Epithelial cell of esophagus (primary cell): ENCODE measurements around the gene TMEM271.
"Not testable (repeated sequence)": the region's sequence is repeated elsewhere in the genome, so short reads cannot be mapped to it uniquely, and the experiment has no call there.

Source experiments
- DNase-seq: peaks from one replicate; pipeline ENCODE4 v3.0.0; 2010; ENCODE audit warnings: low read depth
- H3K4me3 ChIP-seq: 2 replicates; pipeline ENCODE4 v1.5.1; 2011; ENCODE audit warnings: mild to moderate bottlenecking, low read length, control low read depth
- CTCF ChIP-seq: IDR thresholded peaks from 2 replicates; pipeline ENCODE4 v1.5.1; 2011; ENCODE audit warnings: low read depth, mild to moderate bottlenecking, low read length, control low read depth, inconsistent platforms; ENCODE audit not compliant: insufficient read depth; ENCODE audit errors: missing control alignments

Gene TMEM271

GRCh38 chr4:555566-556275 lies 20.4 kb downstream of the TMEM271 start:
- peak; percentile 4 for DNase-seq
- H3K4me3 ChIP-seq: no peak overlapping the region
- TF ChIP-seq CTCF: no peak

GRCh38 chr4:554793-555320 lies 21.2 kb downstream of the TMEM271 start:
- not testable (repeated sequence) for H3K4me3 ChIP-seq, DNase-seq

GRCh38 chr4:552019-552418 lies 24.1 kb downstream of the TMEM271 start:
- DNase-seq: no peak
- H3K4me3 ChIP-seq: no peak overlapping the region
- no peak for TF ChIP-seq CTCF

- not testable (repeated sequence) for H3K4me3 ChIP-seq, DNase-seq
These were observed 25.8 kb downstream of the TMEM271 start for GRCh38 chr4:550268-550667.

- no peak for DNase-seq
- no peak for TF ChIP-seq CTCF
- H3K4me3 ChIP-seq: no peak overlapping the region
These were observed 27.1 kb downstream of the TMEM271 start for GRCh38 chr4:548976-549375.

GRCh38 chr4:545612-546011 lies 30.5 kb downstream of the TMEM271 start:
- H3K4me3 ChIP-seq: no peak overlapping the region
- no peak for TF ChIP-seq CTCF
- no peak for DNase-seq

- no peak for DNase-seq
- H3K4me3 ChIP-seq: no peak overlapping the region
- no peak for TF ChIP-seq CTCF
These were observed 31.5 kb downstream of the TMEM271 start for GRCh38 chr4:544386-545105.

GRCh38 chr4:541271-541670 lies 34.8 kb downstream of the TMEM271 start:
- no peak for TF ChIP-seq CTCF
- no peak for DNase-seq
- H3K4me3 ChIP-seq: no peak overlapping the region
